GM12801 (cell line): ENCODE data around the gene LPAR2.

Experiments
- TF ChIP-seq, protein P1 (sequence below): IDR thresholded peaks from one replicate; pipeline ENCODE4 v1.5.1; 2011; ENCODE audit warnings: control low read depth; ENCODE audit not compliant: insufficient read length; ENCODE audit errors: extremely low read depth

Gene LPAR2

DNA sequence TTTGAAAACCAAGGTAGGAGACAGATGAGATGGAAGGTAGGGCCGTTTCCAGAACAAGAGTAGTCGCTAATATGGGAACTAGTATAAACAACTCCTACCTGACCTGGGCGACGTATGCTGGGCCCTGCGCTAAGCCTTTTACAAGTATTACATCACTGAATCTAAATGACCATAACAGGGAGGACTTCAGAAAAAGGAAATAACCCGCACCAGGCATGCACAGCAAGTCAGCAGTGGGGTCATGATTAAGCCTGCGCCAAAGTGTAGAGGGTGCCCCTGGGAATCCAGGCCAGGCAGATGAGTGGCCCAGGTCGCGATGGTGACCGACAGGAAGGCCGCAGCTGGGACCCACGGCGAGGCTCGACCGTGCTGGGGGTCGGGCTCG, 34.8 kb upstream of the LPAR2 start:
- TF ChIP-seq, protein P1, sequence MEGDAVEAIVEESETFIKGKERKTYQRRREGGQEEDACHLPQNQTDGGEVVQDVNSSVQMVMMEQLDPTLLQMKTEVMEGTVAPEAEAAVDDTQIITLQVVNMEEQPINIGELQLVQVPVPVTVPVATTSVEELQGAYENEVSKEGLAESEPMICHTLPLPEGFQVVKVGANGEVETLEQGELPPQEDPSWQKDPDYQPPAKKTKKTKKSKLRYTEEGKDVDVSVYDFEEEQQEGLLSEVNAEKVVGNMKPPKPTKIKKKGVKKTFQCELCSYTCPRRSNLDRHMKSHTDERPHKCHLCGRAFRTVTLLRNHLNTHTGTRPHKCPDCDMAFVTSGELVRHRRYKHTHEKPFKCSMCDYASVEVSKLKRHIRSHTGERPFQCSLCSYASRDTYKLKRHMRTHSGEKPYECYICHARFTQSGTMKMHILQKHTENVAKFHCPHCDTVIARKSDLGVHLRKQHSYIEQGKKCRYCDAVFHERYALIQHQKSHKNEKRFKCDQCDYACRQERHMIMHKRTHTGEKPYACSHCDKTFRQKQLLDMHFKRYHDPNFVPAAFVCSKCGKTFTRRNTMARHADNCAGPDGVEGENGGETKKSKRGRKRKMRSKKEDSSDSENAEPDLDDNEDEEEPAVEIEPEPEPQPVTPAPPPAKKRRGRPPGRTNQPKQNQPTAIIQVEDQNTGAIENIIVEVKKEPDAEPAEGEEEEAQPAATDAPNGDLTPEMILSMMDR, result no peak

DNA sequence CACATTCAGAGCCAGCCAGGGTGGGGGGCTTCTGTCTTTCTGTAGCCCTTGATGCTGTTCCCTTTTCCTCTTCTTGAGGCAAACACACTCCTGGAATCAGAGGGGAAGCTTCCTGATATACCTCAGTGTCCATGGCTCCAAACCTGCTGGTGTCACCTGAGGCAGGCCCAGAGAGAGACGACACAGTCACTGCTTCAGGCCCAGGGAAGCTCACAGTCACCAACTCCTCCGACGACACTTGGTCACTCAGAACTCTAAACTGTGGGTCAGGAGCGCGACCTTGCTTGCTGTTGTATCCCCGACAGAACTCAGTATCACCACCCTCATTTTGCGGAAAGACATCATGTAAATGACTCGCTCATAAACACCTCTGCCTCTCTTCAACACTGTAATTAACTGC, 34.3 kb upstream of the LPAR2 start:
- TF ChIP-seq, protein P1, result no peak

DNA sequence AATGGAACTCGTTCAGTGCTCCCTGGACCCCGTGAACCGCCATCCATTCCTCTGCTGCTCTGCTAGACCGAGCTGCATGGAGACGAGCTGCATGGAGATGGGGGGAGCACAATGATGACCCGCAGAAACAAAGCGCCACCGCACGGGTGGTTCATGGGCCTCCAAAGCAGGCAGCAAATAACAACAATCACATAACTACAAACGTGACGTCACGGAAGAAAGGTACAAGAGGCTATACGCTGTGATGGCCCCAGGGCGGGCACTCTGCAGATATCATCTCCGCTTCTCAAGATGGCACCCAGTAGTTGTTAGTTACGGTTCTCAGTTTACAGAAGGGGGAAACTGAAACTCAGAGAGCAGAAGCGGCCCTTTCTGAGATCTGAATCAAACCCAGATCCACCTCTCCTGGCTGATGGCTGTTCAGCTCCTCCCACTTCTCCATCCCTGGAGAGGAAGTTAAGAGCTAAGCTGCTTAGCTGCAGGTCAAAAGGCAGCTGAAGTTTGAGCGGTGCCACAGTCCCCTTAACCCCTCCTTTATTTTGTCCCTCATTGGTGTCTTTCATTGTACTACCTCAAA, 33.7 kb upstream of the LPAR2 start:
- TF ChIP-seq, protein P1, result no peak

DNA sequence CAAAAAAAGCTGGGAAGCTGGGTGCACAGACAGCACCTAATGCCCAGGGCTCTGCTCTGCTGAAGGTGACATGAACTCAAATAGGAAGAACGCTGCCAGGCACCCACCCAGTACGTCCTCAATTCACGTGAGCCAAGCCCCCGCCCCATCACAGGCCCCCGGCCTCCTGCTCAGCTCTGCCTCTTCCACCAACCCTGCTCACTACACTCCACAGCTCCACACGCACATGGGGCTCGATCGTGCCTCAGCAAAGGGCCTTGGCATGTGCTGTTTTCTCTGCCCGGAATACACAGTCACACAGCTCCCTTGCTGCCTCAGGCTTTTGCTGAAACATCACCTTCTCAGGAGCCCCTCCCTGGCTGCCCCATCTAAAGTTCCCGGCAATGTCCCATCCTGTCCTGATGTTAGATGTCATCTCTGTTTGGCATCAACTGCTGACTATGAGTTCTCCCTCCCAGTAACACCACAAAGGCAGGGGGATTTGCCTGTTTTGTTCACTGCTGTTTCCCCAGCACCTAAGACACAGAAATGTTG, 33.2 kb upstream of the LPAR2 start:
- TF ChIP-seq, protein P1, result no peak

DNA sequence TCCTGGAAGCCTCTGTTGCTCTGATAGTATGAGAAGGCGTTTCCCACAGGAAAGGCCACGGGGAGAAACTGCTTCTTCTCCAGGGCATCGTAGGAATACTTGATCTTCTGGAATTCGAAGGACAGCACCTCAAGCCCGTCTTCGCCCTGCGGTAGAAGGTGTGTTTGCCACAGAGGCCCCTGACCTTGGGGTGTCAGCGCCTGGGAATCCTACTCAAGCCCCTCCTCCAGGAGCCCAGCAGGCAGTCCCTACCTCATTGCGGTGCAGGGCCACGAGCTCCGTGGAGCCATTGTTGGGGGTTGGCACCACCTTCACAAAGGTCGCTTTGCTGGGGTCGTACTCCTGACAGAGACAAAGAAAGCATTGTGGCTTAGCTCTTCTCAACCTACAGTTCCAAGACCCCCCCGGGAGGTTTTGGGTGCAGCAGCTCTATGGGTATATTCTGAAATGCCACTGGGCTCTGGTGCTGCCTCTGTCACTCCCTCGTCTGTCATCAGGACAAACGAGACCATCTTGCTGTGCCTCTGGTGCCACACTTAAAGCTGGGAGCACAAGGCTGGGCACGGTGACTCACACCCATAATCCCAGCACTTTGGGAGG, 31.7 kb upstream of the LPAR2 start:
- TF ChIP-seq, protein P1, result no peak

DNA sequence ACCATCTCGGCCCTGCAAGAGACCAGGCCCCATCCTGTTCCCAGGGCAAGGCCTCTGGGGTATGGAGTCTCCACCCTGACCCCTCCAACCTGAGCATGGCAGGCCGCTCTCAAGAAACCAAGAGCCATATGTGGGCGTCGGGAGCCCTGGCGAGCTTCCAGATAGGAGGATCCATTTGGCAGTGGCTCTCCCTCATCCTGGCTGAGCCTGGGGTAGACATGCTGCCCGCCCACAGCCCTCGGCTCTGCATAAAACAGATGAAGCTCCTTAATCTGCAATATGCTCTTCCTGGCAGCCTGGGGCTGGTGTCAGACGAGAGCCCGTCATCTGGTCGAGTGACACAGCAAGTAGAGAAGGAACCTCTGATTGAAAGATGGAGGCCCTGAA, 29.4 kb upstream of the LPAR2 start:
- TF ChIP-seq, protein P1, result no peak

DNA sequence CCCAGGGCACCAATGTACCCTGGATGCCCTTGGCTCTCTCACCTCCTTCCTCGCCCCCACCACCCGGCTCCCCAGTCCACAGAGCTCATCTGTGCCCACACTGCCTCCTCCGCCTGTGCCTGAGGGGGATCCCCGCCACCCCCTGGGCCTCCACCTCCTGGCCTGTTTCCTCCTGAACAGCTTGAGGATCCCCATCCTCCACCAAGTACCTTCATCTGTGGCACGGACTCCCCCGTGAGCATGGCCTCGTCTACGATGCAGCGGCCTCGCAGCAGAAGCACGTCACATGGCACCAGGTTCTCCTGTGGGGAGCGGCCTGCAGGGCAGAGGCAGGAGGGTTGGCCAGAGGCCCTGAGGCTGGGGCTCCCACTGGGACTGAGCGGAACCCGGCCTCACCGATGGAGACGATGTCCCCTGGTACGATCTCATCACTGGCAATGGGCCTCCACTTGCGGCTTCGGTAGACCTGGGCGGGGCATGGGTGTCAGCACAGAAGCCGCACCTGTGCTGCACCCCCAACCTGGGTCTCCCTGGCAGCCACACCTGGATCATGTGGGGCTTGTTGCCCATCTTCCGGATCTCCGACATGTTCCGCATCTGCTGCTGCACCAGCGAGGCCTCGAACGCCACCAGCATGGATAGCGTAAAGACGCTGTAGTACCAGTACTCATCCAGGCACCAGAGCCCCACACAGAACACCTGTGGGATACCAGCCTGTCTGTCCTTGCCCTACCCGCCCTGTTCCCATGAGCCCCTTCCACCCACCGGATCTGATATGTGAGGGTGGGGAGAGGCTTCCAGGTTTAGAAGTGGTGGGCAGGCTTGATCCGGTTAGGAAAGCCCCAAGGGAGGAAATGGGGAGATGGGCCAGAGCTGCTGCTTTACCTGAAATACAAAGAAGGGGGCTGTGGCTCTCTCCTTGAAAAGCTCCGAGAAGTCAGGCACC, 28.7 kb upstream of the LPAR2 start:
- TF ChIP-seq, protein P1, result no peak
